Esophagus muscularis mucosa (tissue), 4 donors: ENCODE measurements around the gene TMX2. TPM values are rescaled to one million over a fixed set of nuclear protein-coding genes. Genes with fewer than 3 reads are reported as not detected.

Experiments
- DNase-seq: peaks from one replicate; pipeline ENCODE4 v3.0.0-alpha.2; 2017; ENCODE audit errors: extremely low spot score
- H3K27ac ChIP-seq, 4 donors: fragments of 200-600 bp; sonication (generic); replicated peaks in 1 of 4; 1 replicate in 3 of 4; 2 replicates in 1 of 4; pipeline ENCODE4 v1.5.1; 2016 to 2019; ENCODE audit warnings: mild to moderate bottlenecking in 1 of 4
- H3K27me3 ChIP-seq, 4 donors: fragments of 200-600 bp; sonication (generic); one replicate each; pipeline versions ENCODE4 v1.5.1 to v1.6.0; 2016 to 2019
- H3K36me3 ChIP-seq, 4 donors: fragments of 200-600 bp; sonication (generic); one replicate each; pipeline ENCODE4 v1.5.1; 2016 to 2019
- H3K4me1 ChIP-seq, 4 donors: fragments of 200-600 bp; sonication (generic); one replicate each; pipeline ENCODE4 v1.5.1; 2016 to 2019
- H3K4me3 ChIP-seq, 4 donors: fragments of 200-600 bp; sonication (generic); 1 replicate in 2 of 4; 2 replicates in 2 of 4; pipeline ENCODE4 v1.5.1; 2016 to 2019; ENCODE audit warnings: mild to moderate bottlenecking in 4 of 4, moderate library complexity in 1 of 4
- H3K9me3 ChIP-seq, 4 donors: fragments of 200-600 bp; sonication (generic); 1 replicate in 3 of 4; 2 replicates in 1 of 4; pipeline ENCODE4 v1.5.1; 2016 to 2019
- EP300 ChIP-seq: sonication (generic); formaldehyde crosslinking; IDR thresholded peaks from one replicate; pipeline ENCODE4 v1.6.1; 2017; ENCODE audit warnings: antibody characterized with exemption
- POLR2A ChIP-seq: fragments of 450-650 bp; IDR thresholded peaks from one replicate; pipeline ENCODE4 v1.6.1; 2017; ENCODE audit warnings: antibody characterized with exemption, moderate library complexity, mild to moderate bottlenecking, low read depth
- POLR2AphosphoS5 ChIP-seq, 2 donors: sonication (generic); formaldehyde crosslinking; IDR thresholded peaks; one replicate each; pipeline ENCODE4 v1.6.1; 2017; ENCODE audit warnings: antibody characterized with exemption in 2 of 2
- WGBS: methylation state at CpG from one replicate; pipeline ENCODE4 v1.1.5; 2018; 5-methylcytosine and 5-hydroxymethylcytosine counted together
- intact Hi-C: fragments of 100-400 bp; cut with DNase I; formaldehyde crosslinking; loops from one replicate; pipeline ENCODE4 v1.15.1; 2023
- total RNA-seq, 4 donors: library from RNA; depleted of rRNA; stranded (reverse); fragments of >200 nt; gene quantifications; one replicate each; pipeline versions ENCODE4 v1.1.0 to v1.2.1, GENCODE V29; 2016
- TF ChIP-seq, protein P1 (sequence below), 3 experiments: fragments of 200-600 bp in 2 of 3; fragments of 450-650 bp in 1 of 3; sonication (generic) in 2 of 3; IDR thresholded peaks; one replicate each; pipeline ENCODE4 v1.5.1; 2017 to 2019; ENCODE audit warnings: antibody characterized with exemption in 3 of 3, mild to moderate bottlenecking in 2 of 3, moderate library complexity in 1 of 3

TMX2 gene
- total RNA-seq, 4 donors from 2014 or later, result 31.1 to 52.8 (median 46.1) TPM

GRCh38 chr11:57667736-57668433 is 44.5 kb upstream of the TMX2 start, which contains the start of gene ZDHHC5:
TSS of gene ZDHHC5 (plus strand) at chr11:57668114. CDS start at chr11:57673091, 4,977 bp downstream.
- intact Hi-C loops, result loop anchor here (10.0 kb wide), 2 partner anchors 343 to 917 kb away; partner anchors contain the start of gene TNKS1BP1
- Histone ChIP-seq H3K9me3 (no peaks in the 10 kb centered on the region), H3K4me1 (peaks cover 28 to 43% (median 35%) of the 10 kb centered on the region in 4 donors), H3K36me3 (peaks cover 11 to 15% (median 14%) of the 10 kb centered on the region in 4 donors), H3K4me3 (peak within 1 kb of the TSS; percentile 93 to 96 (median 94)), H3K27ac (peak within 1 kb of the TSS; percentile 97 to 99 (median 98)), H3K27me3 (no peaks in the 10 kb centered on the region)
- TF ChIP-seq, protein P1, sequence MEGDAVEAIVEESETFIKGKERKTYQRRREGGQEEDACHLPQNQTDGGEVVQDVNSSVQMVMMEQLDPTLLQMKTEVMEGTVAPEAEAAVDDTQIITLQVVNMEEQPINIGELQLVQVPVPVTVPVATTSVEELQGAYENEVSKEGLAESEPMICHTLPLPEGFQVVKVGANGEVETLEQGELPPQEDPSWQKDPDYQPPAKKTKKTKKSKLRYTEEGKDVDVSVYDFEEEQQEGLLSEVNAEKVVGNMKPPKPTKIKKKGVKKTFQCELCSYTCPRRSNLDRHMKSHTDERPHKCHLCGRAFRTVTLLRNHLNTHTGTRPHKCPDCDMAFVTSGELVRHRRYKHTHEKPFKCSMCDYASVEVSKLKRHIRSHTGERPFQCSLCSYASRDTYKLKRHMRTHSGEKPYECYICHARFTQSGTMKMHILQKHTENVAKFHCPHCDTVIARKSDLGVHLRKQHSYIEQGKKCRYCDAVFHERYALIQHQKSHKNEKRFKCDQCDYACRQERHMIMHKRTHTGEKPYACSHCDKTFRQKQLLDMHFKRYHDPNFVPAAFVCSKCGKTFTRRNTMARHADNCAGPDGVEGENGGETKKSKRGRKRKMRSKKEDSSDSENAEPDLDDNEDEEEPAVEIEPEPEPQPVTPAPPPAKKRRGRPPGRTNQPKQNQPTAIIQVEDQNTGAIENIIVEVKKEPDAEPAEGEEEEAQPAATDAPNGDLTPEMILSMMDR (IDR thresholded peaks at IDR 0.05), result peak; percentile 51 to 56 (median 52)
- no peak for TF ChIP-seq EP300
- TF ChIP-seq POLR2AphosphoS5 (IDR thresholded peaks at IDR 0.05), result peak; percentile 76 to 78
- peak; percentile 30 for TF ChIP-seq POLR2A
- 1% methylated on average over 19 of the region's 96 CpGs for WGBS
- DNase-seq, result peak; percentile 100

DNA sequence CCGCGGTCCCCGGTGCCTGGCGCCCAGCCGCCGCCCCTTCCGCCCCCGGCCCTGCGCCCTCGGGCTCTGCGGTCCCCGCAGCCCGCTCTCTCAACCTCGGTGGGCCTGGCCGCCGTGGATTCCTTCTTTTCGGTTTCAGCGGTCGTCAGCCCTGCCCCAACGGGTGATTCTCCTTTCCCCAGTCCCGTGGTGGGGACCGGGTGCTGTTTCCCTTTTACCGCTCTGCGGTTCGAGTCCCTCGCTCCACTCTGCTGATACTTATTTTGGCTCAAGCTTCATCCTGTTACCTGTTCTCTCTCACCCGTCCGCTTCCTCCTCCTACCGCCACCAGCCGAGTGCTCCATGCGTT is 44.0 kb upstream of the TMX2 start:
- intact Hi-C loops, result loop anchor here (10.0 kb wide), 2 partner anchors 344 to 916 kb away; partner anchors contain the start of gene TNKS1BP1
- no peaks in the 10 kb centered on the region for H3K9me3 ChIP-seq
- 1% methylated on average over 11 of the region's 31 CpGs for WGBS

GRCh38 chr11:57674251-57674650 is 38.1 kb upstream of the TMX2 start:
- intact Hi-C loops, result no loop called here
- TF ChIP-seq POLR2AphosphoS5 (IDR thresholded peaks at IDR 0.05), result no peak
- no peak for TF ChIP-seq EP300
- no peak for TF ChIP-seq POLR2A
- TF ChIP-seq, protein P1 (IDR thresholded peaks at IDR 0.05), result no peak
- H3K36me3 ChIP-seq, result peaks cover 29 to 54% (median 49%) of the 10 kb centered on the region in 4 donors
- no peaks in the 10 kb centered on the region for H3K27me3 ChIP-seq
- no peaks in the 10 kb centered on the region for H3K9me3 ChIP-seq
- H3K4me1 ChIP-seq, result peaks cover 20 to 60% (median 43%) of the 10 kb centered on the region in 4 donors
- no peak for DNase-seq
- no peak overlapping the region for H3K27ac ChIP-seq
- H3K4me3 ChIP-seq, result no peak overlapping the region

More for the DNA sequence above, 44.0 kb upstream of the TMX2 start:
- Histone ChIP-seq H3K36me3 (peaks cover 15 to 20% (median 16%) of the 10 kb centered on the region in 4 donors), H3K4me1 (peaks cover 28 to 43% (median 37%) of the 10 kb centered on the region in 4 donors), H3K27me3 (no peaks in the 10 kb centered on the region), H3K27ac (peak overlapping the region; percentile 97 to 99 (median 98)), H3K4me3 (peak overlapping the region; percentile 93 to 96 (median 94))
- TF ChIP-seq POLR2AphosphoS5 (IDR thresholded peaks at IDR 0.05) (no peak), EP300 (no peak), POLR2A (no peak)
- TF ChIP-seq, protein P1 (IDR thresholded peaks at IDR 0.05), result no peak
- DNase-seq, result no peak

GRCh38 chr11:57675176-57675941 is 37.0 kb upstream of the TMX2 start:
- no peaks in the 10 kb centered on the region for H3K27me3 ChIP-seq
- intact Hi-C loops, result no loop called here
- WGBS, result 91% methylated on average over 3 of the region's 3 CpGs
- H3K27ac ChIP-seq, result no peak overlapping the region
- no peaks in the 10 kb centered on the region for H3K9me3 ChIP-seq
- no peak for DNase-seq
- no peak overlapping the region for H3K4me3 ChIP-seq
- H3K36me3 ChIP-seq, result peaks cover 29 to 59% (median 53%) of the 10 kb centered on the region in 4 donors
- peaks cover 17 to 60% (median 40%) of the 10 kb centered on the region in 4 donors for H3K4me1 ChIP-seq
- TF ChIP-seq, protein P1 (IDR thresholded peaks at IDR 0.05), result no peak
- no peak for TF ChIP-seq POLR2AphosphoS5 (IDR thresholded peaks at IDR 0.05)
- no peak for TF ChIP-seq POLR2A
- no peak for TF ChIP-seq EP300
